ENCODE results near the gene SLC5A12. TPM values are rescaled to one million over a fixed set of nuclear protein-coding genes. Genes with fewer than 3 reads are reported as not detected.

The SLC5A12 gene
- polyA plus RNA-seq, 2 of the 4 experiments (the other 2 are of a cell fraction), result not detected

DNA sequence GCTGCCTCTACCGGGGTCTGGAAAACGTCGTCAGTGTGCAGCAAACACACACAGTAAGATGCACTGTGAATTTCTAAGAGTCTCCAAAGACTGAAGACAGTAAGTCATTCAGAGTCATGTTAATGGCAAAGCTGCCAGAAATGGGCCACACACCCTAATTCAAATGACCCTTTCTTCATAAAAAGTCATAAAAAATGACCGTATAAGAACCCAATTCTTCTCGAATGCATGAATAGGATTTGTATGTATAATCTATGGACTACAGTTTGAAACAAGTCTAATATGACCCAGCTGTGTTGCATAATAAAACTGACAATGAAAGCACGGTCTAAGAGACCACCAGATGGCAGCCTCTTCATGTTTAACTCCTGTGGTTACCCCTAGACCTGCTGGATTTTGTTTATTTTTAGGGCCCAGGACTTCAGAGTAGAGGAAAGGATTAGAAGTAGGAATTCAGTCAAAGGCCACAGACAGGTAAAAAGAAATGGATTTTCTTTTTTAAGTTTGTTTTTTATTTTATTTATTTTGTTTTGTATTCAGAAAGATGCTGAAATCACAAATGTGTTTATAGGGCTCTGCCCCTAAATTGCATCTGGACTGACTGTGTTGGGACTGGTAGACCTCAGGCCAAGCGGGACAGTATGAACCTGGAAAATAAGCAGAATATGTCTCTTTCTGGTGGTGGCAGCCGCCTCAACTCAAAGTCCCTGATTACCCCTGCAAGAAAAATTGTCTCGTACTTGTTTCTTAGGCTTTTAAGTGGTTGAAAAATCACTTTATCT is 32.1 kb upstream of the SLC5A12 start (continued):
- TF ChIP-seq JUN (IDR thresholded peaks at IDR 0.05) (no peak), SMC3 (IDR thresholded peaks at IDR 0.05) (peak; percentile 95), KDM5A (IDR thresholded peaks at IDR 0.05) (no peak), RCOR1 (IDR thresholded peaks at IDR 0.05; ENCODE audit: low read depth, low read length) (no peak)
- TF ChIP-seq, protein P1, sequence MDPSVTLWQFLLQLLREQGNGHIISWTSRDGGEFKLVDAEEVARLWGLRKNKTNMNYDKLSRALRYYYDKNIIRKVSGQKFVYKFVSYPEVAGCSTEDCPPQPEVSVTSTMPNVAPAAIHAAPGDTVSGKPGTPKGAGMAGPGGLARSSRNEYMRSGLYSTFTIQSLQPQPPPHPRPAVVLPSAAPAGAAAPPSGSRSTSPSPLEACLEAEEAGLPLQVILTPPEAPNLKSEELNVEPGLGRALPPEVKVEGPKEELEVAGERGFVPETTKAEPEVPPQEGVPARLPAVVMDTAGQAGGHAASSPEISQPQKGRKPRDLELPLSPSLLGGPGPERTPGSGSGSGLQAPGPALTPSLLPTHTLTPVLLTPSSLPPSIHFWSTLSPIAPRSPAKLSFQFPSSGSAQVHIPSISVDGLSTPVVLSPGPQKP (IDR thresholded peaks at IDR 0.05; ENCODE audit: low read depth, low read length), result no peak

DNA sequence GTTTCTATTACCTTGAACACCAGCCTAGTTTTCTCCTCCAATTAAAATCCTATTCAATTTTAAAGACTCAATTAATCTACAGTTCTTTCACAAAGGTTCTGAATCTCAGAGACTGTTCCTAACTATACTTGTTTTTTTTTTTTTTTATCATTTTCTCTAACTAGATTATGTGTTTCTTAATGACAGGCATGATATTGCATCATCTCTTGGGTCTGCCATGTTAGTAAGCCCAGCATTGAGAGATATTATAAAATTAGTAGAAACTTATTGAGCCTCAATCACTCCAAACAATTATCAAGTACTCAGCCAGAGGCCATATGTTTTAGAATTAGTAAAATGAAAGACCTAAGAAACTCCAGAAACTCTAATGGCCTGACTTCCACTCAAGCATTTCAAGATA is 28.1 kb upstream of the SLC5A12 start:
- TF ChIP-seq POLR2AphosphoS2 (conservative IDR thresholded peaks at IDR 0.05; ENCODE audit: low read length) (no peak), BHLHE40 (IDR thresholded peaks at IDR 0.05; ENCODE audit: low read depth, low read length) (no peak), EHF (CRISPR knock-in tag; IDR thresholded peaks at IDR 0.05) (no peak), FOSB (CRISPR knock-in tag; IDR thresholded peaks at IDR 0.05) (no peak), MAFK (IDR thresholded peaks at IDR 0.05; ENCODE audit: partially characterized antibody) (no peak), CHD2 (IDR thresholded peaks at IDR 0.05; ENCODE audit: low read length, partially characterized antibody) (no peak), MAZ (IDR thresholded peaks at IDR 0.05; ENCODE audit: borderline replicate concordance, low read depth, low read length) (no peak), POLR2A (IDR thresholded peaks at IDR 0.05; ENCODE audit: low read length) (no peak), SMC3 (IDR thresholded peaks at IDR 0.05) (no peak), ZFP36 (IDR thresholded peaks at IDR 0.05; ENCODE audit: borderline replicate concordance, partially characterized antibody) (no peak), CBX8 (IDR thresholded peaks at IDR 0.05) (no peak), KDM1A (IDR thresholded peaks at IDR 0.05; ENCODE audit: low read depth) (no peak)
- TF ChIP-seq, protein P2, sequence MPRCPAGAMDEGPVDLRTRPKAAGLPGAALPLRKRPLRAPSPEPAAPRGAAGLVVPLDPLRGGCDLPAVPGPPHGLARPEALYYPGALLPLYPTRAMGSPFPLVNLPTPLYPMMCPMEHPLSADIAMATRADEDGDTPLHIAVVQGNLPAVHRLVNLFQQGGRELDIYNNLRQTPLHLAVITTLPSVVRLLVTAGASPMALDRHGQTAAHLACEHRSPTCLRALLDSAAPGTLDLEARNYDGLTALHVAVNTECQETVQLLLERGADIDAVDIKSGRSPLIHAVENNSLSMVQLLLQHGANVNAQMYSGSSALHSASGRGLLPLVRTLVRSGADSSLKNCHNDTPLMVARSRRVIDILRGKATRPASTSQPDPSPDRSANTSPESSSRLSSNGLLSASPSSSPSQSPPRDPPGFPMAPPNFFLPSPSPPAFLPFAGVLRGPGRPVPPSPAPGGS (IDR thresholded peaks at IDR 0.05), result no peak
- TF ChIP-seq, protein P3, sequence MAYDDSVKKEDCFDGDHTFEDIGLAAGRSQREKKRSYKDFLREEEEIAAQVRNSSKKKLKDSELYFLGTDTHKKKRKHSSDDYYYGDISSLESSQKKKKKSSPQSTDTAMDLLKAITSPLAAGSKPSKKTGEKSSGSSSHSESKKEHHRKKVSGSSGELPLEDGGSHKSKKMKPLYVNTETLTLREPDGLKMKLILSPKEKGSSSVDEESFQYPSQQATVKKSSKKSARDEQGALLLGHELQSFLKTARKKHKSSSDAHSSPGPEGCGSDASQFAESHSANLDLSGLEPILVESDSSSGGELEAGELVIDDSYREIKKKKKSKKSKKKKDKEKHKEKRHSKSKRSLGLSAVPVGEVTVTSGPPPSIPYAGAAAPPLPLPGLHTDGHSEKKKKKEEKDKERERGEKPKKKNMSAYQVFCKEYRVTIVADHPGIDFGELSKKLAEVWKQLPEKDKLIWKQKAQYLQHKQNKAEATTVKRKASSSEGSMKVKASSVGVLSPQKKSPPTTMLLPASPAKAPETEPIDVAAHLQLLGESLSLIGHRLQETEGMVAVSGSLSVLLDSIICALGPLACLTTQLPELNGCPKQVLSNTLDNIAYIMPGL (CRISPR knock-in tag; IDR thresholded peaks at IDR 0.05; ENCODE audit: borderline replicate concordance), result no peak
- TF ChIP-seq, protein P4, sequence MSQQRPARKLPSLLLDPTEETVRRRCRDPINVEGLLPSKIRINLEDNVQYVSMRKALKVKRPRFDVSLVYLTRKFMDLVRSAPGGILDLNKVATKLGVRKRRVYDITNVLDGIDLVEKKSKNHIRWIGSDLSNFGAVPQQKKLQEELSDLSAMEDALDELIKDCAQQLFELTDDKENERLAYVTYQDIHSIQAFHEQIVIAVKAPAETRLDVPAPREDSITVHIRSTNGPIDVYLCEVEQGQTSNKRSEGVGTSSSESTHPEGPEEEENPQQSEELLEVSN (IDR thresholded peaks at IDR 0.05; ENCODE audit: borderline replicate concordance, low read depth), result no peak
- TF ChIP-seq, protein P1 (IDR thresholded peaks at IDR 0.05; ENCODE audit: low read depth, low read length), result no peak
- TF ChIP-seq, protein P5, sequence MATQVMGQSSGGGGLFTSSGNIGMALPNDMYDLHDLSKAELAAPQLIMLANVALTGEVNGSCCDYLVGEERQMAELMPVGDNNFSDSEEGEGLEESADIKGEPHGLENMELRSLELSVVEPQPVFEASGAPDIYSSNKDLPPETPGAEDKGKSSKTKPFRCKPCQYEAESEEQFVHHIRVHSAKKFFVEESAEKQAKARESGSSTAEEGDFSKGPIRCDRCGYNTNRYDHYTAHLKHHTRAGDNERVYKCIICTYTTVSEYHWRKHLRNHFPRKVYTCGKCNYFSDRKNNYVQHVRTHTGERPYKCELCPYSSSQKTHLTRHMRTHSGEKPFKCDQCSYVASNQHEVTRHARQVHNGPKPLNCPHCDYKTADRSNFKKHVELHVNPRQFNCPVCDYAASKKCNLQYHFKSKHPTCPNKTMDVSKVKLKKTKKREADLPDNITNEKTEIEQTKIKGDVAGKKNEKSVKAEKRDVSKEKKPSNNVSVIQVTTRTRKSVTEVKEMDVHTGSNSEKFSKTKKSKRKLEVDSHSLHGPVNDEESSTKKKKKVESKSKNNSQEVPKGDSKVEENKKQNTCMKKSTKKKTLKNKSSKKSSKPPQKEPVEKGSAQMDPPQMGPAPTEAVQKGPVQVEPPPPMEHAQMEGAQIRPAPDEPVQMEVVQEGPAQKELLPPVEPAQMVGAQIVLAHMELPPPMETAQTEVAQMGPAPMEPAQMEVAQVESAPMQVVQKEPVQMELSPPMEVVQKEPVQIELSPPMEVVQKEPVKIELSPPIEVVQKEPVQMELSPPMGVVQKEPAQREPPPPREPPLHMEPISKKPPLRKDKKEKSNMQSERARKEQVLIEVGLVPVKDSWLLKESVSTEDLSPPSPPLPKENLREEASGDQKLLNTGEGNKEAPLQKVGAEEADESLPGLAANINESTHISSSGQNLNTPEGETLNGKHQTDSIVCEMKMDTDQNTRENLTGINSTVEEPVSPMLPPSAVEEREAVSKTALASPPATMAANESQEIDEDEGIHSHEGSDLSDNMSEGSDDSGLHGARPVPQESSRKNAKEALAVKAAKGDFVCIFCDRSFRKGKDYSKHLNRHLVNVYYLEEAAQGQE (IDR thresholded peaks at IDR 0.05), result no peak
- FAIRE-seq (no peak), ATAC-seq (no peak), DNase-seq (ENCODE audit: low read depth in 1 of 2, low spot score in 1 of 2) (no peak)
- Histone ChIP-seq H3K27ac (no peak overlapping the region), H3K4me2 (no peak overlapping the region), H3K9me3 (no peaks in the 10 kb centered on the region), H3K4me3 (no peak overlapping the region), H3K4me1 (no peaks in the 10 kb centered on the region)
- POLR2A ChIA-PET, result no interaction called here
- CTCF ChIA-PET, result interaction anchor here (0.6 to 1.1 kb wide), 2 partner anchors 409 to 736 kb away, joined by 3 read pairs; no protein-coding TSS in a partner anchor
